GM21619 (cell line): ENCODE results near the gene DNAH14.
"Not testable (repeated sequence)": the region's sequence is repeated elsewhere in the genome, so short reads cannot be mapped to it uniquely, and the experiment has no call there.

Experiments used
- ATAC-seq: cut with Tn5 transposase; IDR thresholded peaks from one replicate; pipeline ENCODE4 v1.9.1; 2021; ENCODE audit not compliant: unreplicated experiment

Gene DNAH14

DNA sequence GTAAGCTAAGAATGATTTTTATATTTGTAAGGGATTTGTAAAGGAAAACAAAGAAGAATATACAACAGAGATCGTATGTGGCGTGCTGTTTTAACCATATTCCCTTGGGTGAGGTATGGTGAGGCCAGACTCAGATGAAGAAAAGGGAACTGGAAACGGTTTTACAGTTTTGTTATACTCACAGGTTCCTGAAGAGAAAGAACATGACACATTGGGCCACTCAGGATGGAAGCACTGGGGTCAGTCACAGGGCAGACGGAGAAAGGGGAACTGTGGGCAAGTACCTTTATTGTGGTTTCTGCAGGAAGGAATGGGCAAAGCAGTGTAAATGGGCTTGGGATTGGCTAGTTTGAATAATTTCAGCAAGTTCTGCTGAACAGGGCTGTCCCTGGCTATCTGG lies 321.0 kb downstream of the DNAH14 start:
- ATAC-seq = peak; percentile 98

DNA sequence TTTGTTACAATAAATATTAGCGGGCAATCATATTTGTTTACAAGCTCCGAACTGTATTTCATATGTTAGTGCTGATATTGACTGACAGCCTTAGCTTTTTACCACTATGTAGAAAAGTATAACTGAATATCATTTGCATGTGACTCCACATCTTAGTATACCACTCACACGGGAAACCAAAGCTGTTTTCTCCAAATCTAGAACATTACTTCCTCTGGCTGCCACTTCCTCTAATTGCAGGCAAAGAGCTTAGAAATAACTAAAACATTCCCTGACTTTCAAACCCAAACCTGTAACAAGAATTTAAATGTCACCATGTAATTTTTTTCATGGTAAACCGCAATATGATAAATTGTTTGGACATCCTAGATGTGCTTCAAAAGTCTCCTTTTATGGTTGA lies 323.7 kb downstream of the DNAH14 start:
- no peak for ATAC-seq

GRCh38 chr1:225253784-225254183 lies 324.3 kb downstream of the DNAH14 start:
- ATAC-seq = no peak

- no peak for ATAC-seq
These were observed 325.2 kb downstream of the DNAH14 start for GRCh38 chr1:225254676-225255075.

DNA sequence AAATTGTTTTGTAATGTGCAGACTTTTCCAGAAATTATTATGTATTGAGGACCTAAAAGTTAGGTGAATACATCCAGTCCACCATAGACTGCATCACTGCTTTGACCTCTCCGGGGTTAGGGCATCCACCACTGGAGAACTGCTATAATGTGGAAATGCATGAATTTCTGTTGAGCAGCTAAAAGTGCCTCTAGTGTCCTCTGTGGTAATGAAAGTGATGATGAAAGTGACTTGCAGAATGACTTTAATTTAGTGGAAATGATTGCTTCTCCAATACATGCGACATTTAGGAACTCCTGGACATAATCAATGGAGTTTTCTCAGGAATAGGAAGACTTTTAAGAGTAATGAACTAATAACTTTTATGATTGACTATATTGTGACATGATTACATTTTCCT lies 327.6 kb downstream of the DNAH14 start:
- ATAC-seq = no peak

GRCh38 chr1:225258811-225259210 lies 329.3 kb downstream of the DNAH14 start:
- no peak for ATAC-seq

- no peak for ATAC-seq
These were observed 330.1 kb downstream of the DNAH14 start for GRCh38 chr1:225259542-225259941.

- no peak for ATAC-seq
These were observed 330.8 kb downstream of the DNAH14 start for GRCh38 chr1:225260319-225260718.

DNA sequence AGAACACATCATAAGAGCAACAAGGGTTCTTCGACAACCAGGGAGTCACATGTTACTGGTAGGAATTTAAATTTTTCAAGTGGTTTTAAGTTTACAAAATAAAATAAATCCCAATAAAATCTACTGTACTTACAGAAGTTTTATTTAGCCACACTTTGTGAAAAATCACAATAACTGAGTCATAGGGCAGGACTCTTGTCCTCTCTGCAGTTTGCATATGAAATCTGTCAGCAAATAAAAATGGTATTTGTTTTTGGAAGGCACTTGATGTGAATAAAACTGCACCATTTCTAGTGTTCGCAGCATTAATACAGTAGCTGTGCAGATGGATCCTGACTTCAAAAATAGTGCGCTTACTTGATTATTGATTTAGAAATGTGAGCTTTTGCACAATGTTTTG lies 348.0 kb downstream of the DNAH14 start:
- ATAC-seq = no peak

- no peak for ATAC-seq
These were observed 351.1 kb downstream of the DNAH14 start for GRCh38 chr1:225280563-225280962.

GRCh38 chr1:225290244-225290643 lies 360.8 kb downstream of the DNAH14 start:
- ATAC-seq = no peak

GRCh38 chr1:225299624-225300023 lies 370.1 kb downstream of the DNAH14 start:
- ATAC-seq = no peak

DNA sequence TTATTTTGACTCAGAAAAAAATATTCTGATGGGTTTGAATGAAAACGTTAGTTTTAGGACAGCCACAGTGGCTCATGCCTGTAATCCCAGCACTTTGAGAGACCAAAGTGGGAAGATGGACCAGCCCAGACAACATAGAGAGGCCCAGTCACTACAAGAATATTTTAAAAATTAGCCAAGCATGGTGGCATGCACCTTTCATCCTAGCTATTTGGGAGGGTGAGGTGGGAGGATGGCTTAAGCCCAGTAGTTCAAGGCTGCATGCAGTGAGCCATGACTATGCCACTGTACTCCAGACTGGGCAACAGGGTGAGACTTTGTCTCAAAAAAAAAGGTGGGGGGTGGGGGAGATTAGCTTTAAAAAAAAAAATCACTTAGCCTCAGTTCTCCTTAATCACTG lies 370.9 kb downstream of the DNAH14 start:
- no peak for ATAC-seq

DNA sequence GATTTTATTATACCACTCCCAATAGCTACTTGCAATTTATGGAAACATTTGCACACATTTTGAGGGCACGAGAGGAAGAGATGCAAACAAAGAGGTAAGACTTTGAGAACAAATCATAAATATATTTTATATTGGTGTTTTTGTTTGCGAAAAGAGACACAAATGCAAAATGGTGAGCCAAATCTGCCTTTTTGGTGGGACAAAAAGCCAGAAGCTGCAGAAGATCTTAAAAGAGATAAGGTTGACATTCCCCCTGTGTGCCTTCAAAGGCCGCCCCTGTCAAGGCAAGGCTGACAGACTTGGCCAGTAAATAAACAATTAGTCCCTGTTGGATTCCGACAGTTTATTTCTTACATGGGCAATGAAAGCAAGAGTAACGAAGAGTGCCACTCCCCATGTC lies 375.5 kb downstream of the DNAH14 start:
- no peak for ATAC-seq

DNA sequence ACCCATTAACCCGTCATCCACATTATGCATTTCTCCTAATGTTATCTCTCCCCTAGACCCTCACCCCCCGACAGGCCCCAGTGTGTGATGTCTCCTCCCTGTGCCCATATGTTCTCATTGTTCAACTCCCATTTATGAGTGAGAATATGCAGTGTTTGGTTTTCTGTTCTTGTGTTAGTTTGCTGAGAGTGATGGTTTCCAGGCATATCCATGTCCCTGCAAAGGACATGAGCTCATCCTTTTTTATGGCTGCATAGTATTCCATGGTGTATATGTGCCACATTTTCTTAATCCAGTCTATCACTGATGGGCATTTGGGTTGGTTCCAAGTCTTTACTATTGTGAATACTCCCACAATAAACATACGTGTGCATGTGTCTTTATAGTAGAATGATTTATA lies 381.1 kb downstream of the DNAH14 start:
- not testable (repeated sequence) for ATAC-seq

- peak; percentile 95 for ATAC-seq
These were observed 389.5 kb downstream of the DNAH14 start for GRCh38 chr1:225318706-225319575.

GRCh38 chr1:225319871-225320270 lies 390.4 kb downstream of the DNAH14 start:
- no peak for ATAC-seq

DNA sequence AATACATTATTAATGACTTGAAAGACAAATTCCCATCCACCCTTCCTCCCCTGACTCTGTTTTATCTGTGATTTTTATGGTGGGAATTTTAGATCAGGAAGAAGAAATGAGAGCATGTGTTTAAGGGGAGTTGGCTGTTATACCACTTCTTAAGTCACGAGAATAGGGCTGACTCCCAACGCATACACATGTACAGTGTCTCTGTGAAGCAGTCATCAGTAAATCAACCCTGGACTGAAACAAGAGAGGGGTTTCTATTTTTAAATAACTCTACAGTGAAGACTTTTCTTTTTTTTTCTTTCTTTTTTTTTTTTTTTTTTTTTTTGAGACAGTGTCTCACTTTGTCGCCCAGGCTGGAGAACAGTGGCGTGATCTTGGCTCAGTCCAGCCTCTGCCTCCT lies 392.3 kb downstream of the DNAH14 start:
- ATAC-seq = no peak

DNA sequence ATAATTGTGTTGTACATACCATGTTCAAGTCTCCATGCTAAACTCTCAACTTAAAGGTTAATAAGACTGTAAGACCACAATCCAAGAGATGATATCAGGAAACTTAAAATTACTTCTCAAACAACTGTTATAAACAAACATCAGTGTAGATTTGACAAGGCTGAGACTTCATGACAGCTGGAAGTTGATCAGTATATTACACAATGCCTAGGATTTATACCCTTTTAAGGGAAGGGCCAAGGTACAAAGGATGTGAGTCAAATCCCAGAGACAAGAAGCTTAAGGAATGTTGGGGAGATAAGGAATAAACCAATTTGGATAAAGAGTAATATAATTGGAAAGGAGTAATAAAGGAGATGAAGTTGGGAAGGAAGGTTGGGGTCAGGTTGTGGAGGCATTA lies 399.6 kb downstream of the DNAH14 start:
- ATAC-seq = no peak

DNA sequence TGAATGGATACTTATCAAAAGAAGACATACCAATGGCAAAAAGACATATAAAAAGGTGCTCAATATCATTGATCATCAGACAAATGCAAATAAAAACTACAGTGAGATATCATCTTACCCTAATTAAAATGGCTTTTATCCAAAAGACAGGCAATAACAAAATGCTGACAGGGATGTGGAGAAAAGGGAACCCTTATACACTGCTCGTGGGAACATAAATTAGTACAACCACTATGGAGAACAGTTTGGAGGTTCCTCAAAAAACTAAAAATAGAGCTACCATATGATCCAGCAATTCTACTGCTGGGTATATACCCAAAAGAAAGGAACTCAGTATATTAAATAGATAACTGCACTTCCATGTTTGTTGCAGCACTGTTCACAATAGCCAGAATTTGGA lies 400.5 kb downstream of the DNAH14 start:
- ATAC-seq = not testable (repeated sequence)

DNA sequence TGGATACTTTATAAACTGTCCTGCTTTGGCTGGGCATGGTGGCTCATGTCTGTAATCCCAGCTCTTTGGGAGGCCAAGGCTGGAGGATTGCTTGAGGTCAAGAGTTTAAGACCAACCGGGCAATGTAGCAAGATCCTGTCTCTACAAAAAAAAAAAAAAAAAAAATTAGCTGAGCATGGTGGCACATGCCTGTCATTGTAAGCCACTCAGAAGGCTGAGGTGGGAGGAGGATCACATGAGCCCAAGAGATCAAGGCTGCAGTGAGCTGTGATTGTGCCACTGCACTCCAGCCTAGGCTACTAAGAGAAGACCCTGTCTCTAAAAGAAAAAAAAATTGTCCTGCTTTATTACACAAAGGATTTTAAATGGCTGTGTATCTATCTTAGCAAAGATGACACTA lies 403.2 kb downstream of the DNAH14 start:
- ATAC-seq = no peak

- not testable (repeated sequence) for ATAC-seq
These were observed 405.8 kb downstream of the DNAH14 start for GRCh38 chr1:225335098-225335778.
